GM12891 (cell line): ENCODE results near the gene TMED10.

ENCODE experiments used
- DNase-seq: peaks from one replicate; pipeline ENCODE4 v3.0.0; 2011; ENCODE audit warnings: low spot score; ENCODE audit not compliant: insufficient read length
- FAIRE-seq: peaks from 2 replicates; lab custom pipeline; 2011; peaks lifted over from hg19 to GRCh38; lab: Jason Lieb, UNC
- PAX5 ChIP-seq: IDR thresholded peaks from 2 replicates; pipeline ENCODE4 v1.6.1; 2011; ENCODE audit warnings: low read length, moderate library complexity, mild to moderate bottlenecking; ENCODE audit not compliant: insufficient read depth, severe bottlenecking
- POLR2A ChIP-seq: IDR thresholded peaks from 2 replicates; pipeline ENCODE4 v1.6.1; 2011; ENCODE audit warnings: low read depth, low read length, control low read depth
- POLR2AphosphoS5 ChIP-seq: IDR thresholded peaks from 2 replicates; pipeline ENCODE4 v1.6.1; 2011; ENCODE audit warnings: low read depth, low read length, control low read depth
- POU2F2 ChIP-seq: IDR thresholded peaks from 2 replicates; pipeline ENCODE4 v1.6.1; 2011; ENCODE audit warnings: low read depth, mild to moderate bottlenecking, control low read depth, low read length, moderate library complexity
- SPI1 ChIP-seq: IDR thresholded peaks from 2 replicates; pipeline ENCODE4 v1.6.1; 2011; ENCODE audit warnings: low read depth, low read length, control low read depth
- TAF1 ChIP-seq: IDR thresholded peaks from 2 replicates; pipeline ENCODE4 v1.6.1; 2011; ENCODE audit warnings: low read depth, low read length, control low read depth

The TMED10 gene

DNA sequence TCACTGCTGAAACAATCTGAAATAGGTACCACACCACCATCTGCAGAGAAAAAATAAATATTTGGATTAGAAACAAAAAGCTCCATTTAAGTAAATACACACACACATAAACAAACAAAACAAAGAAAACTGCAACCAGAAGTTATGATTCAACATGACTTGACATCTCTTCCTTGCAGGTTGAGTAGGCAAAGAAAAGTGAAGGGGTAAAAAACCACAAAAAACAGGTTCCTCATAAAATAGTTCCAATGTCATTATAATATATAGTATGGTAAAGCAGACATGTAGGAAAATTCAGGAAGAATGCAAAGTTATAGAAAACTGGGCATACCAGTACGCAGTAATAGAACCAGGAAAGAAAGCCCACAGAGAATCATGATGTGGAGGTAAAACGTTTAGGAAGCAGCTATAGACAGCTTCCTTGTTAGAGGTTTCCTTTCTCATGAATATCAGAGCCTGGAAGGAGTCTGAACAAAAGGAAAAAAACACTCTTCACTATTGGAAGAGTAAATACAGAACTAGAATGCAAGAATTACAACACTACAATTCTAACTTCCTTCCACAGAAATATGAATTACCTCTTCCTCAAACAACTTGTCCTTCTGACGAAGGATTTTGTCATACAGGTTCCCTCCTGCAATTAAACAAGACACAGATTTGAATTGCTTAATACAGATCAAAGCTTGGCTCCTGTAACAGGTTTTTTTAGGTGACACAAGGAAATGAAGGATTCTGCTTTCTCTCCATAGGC lies 55.7 kb downstream of the TMED10 start:
- TF ChIP-seq POLR2AphosphoS5 (no peak), POLR2A (no peak), POU2F2 (no peak), SPI1 (no peak), TAF1 (no peak)
- FAIRE-seq (no peak), DNase-seq (no peak)

DNA sequence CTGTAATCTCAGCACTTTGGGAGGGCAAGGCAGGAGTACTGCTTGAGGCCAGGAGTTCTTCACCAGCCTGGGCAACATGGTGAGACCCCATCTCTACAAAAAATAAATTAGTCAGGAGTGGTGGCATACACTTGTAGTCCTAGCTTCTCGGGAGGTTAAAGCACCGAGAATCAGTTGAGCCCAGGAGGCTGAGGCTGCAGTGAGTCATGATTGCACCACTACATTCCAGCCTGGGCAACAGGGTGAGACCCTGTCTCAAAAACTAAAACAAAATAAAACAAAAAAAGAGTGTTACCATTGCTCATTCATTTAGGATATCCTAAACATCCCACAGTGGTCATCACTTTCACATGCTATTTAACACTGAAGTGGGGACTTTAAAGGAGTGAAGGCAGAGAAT lies 57.4 kb downstream of the TMED10 start:
- TF ChIP-seq PAX5, result no peak
- no peak for TF ChIP-seq POLR2AphosphoS5
- no peak for TF ChIP-seq SPI1
- no peak for TF ChIP-seq TAF1
- no peak for TF ChIP-seq POLR2A
- no peak for TF ChIP-seq POU2F2
- FAIRE-seq (no peak), DNase-seq (no peak)

DNA sequence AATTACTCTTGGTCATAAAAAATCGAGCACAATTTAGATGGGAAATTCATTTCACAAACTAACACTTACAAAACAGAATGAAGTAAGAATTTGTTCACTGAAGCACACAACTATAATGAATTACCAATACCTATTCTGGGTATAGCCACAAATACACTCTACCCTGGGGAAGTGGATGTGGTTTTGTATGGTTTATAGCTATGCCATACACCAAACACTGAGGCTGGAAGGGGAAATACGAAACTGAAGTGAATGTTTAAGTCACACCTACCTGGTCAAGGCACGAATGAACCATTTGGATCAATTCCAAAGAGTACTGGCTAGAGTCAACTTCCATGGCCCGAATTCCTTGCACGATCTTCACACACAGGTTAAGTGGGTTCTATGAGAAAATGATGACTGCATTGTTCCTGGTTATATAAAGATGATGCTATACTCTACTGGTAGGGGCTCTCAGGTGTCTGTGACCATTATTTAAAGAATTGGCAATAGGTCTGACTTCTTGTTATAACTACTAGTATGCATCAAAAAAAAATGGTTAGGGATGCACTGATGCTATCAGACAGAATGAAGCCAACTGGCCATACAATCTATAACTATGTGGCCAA lies 62.4 kb downstream of the TMED10 start:
- TF ChIP-seq TAF1 (no peak), PAX5 (no peak), SPI1 (no peak), POU2F2 (no peak), POLR2AphosphoS5 (no peak), POLR2A (no peak)
- peak; percentile 75 for FAIRE-seq
- no peak for DNase-seq

DNA sequence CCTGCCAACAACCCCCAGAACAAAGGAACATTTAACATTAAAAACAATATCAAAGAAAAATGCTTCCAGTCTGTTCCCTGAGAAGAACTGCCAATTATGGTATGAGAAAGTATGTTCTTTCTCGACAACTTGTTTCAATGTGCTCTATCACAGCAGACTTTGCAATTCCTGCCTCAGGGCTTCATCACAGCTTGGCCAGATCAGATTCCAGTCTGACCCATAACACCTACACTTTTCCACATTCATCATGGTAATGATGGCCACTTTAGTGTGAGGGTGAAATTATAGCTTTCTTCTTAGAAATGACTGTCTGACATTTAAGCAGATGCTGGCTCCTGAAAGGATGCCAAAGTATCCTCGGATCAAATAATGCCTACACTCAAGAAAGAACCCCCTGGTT lies 66.5 kb downstream of the TMED10 start:
- no peak for FAIRE-seq
- TF ChIP-seq POU2F2 (no peak), POLR2A (no peak), TAF1 (no peak), PAX5 (no peak), SPI1 (no peak), POLR2AphosphoS5 (no peak)
- no peak for DNase-seq

DNA sequence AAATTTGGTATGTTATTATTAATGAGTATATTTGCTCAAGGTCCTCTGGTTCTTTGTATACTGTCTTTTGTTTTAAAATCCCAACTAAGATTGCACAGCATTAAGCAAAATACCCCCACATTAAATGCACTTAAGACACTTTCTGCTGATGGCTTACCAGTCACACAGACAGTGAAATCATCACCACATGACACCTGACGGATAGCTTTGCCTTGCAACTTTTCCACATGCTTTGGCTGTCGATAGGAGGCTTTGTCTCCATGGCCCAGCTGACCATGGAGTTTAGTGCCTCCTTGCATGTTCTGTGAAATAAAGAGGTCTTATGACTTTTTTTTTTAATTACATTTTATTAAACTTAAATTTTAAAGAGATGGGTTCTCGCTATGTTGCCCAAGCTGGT lies 69.2 kb downstream of the TMED10 start:
- DNase-seq (no peak), FAIRE-seq (peak; percentile 72)
- TF ChIP-seq PAX5 (no peak), SPI1 (no peak), POLR2AphosphoS5 (no peak)

DNA sequence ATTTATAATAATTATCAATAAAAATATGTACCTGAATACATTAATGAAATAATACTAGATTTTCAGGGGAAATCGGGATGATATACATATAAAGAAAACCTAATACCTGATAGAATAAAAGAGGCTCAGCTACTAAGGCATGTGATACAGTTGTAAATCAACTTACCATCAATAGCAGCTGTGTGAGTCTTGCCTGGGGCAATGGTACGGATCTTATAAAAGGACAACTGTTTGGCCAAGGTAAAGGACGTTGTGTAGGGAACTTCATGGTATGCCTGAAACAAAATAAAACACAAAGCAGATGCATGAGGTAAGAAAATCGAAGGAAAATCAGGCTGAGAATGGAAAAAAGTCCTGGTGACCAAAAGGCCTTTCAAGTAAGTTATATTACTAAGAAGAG lies 74.9 kb downstream of the TMED10 start:
- TF ChIP-seq SPI1, result no peak
- TF ChIP-seq PAX5, result no peak
- no peak for TF ChIP-seq POLR2AphosphoS5
- TF ChIP-seq POLR2A, result no peak
- no peak for TF ChIP-seq POU2F2
- no peak for TF ChIP-seq TAF1
- DNase-seq (no peak), FAIRE-seq (no peak)

DNA sequence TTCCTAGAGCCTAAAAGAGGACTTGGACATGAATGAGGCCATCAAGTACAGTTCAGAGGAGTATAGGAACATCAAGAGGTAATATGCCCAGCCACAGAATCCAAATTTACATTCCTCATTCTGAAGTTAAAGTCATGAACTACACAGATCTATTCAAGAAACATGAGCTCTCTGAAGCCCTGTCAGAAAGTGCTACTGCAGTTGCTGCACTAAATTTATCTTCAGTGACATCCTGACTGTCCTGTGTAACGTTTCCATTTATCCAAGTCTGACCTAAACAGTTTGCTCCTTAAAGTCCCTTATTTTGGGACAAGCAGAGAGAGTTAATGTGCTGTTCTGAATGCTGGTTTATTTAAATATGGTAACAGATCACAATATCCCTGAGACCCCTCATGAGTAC lies 77.7 kb downstream of the TMED10 start:
- DNase-seq, result no peak
- FAIRE-seq, result no peak
- TF ChIP-seq POU2F2 (no peak), POLR2A (no peak), POLR2AphosphoS5 (no peak), TAF1 (no peak), SPI1 (no peak), PAX5 (no peak)

DNA sequence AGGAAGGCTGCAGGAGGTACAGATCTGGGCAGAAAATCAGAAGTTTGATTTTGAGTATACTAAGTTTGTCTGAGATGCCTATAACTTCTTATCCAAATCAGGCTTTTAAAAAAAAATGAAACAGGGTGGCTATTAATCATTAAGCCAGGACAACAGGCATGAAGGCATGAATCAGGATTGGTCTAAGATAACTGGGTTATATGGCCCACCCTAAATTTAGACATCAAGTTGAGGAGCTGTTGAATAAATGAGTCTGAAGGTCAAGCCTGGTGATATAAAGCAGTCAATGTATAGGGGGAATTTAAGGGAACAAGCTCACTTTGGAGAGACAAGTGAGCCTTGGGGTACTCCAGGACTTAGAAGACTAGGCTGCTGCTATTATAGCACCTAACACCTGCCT lies 78.2 kb downstream of the TMED10 start:
- DNase-seq (no peak), FAIRE-seq (no peak)
- TF ChIP-seq PAX5 (no peak), TAF1 (no peak), SPI1 (no peak), POLR2AphosphoS5 (no peak), POLR2A (no peak), POU2F2 (no peak)

DNA sequence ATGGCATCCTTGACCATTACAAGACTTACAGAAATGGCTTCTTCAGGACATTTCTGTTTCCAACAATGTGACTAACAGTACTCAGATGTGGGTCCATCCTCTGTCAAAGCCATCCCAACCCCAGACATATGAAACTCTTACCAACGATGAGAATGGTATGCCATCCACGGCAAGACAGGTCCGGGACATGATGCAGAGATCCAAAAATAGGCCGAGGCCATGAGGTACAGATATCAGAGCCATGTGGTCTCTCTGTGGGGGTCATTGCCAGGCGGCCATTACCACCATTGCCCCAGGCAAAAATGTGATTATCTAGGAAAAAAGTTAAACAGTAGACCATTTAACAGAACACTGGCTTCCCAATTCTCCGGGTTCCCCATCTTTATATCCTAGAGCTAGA lies 79.5 kb downstream of the TMED10 start:
- DNase-seq (no peak), FAIRE-seq (no peak)
- no peak for TF ChIP-seq POU2F2
- no peak for TF ChIP-seq POLR2A
- TF ChIP-seq TAF1, result no peak
- TF ChIP-seq PAX5, result no peak

DNA sequence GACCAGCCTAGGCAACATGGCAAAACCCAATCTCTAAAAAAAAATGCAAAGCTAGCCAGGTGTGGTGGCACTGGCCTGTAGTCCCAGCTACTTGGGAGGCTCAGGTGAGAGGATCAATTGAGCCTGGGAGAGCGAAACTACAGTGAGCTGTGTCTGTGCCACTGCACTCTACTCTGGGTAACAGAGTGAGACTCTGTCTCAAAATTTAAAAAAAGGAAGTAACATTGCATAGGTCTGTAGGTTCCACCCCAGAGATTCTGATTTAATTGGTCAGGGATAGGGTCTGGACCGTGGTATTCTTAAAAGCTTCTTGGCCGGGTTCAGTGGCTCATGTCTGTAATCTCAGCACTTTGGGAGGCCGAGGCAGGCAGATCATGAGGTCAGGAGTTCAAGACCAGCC lies 80.7 kb downstream of the TMED10 start:
- FAIRE-seq, result no peak
- no peak for TF ChIP-seq PAX5
- TF ChIP-seq POU2F2, result no peak
- no peak for TF ChIP-seq POLR2AphosphoS5
- no peak for TF ChIP-seq TAF1
- TF ChIP-seq SPI1, result no peak
- TF ChIP-seq POLR2A, result no peak
- no peak for DNase-seq
